Measurements from ENCODE around the gene FFAR3. TPM values are rescaled to one million over a fixed set of nuclear protein-coding genes. Genes with fewer than 3 reads are reported as not detected.

FFAR3 gene
- total and polyA plus RNA-seq, 2 experiments from 2014 or later = 0.21 TPM; not detected in 1

- H3K27ac ChIP-seq = no peak overlapping the region
- H3K9me3 ChIP-seq (ENCODE audit: low read depth) = no peaks in the 10 kb centered on the region
- TF ChIP-seq CTCF (IDR thresholded peaks at IDR 0.05; ENCODE audit: low read depth, low read length) = no peak
- no peak overlapping the region for H3K4me3 ChIP-seq
- no peaks in the 10 kb centered on the region for H3K4me1 ChIP-seq (ENCODE audit: low read depth)
- no peaks in the 10 kb centered on the region for H3K27me3 ChIP-seq
- H3K36me3 ChIP-seq = no peaks in the 10 kb centered on the region
- DNase-seq (ENCODE audit: low read depth in 1 of 2, low spot score in 1 of 2) = no peak
Measured at GRCh38 chr19:35331551-35332214, 26.6 kb upstream of the FFAR3 start.

GRCh38 chr19:35332817-35333216, 25.4 kb upstream of the FFAR3 start:
- Histone ChIP-seq H3K4me1 (ENCODE audit: low read depth) (no peaks in the 10 kb centered on the region), H3K36me3 (no peaks in the 10 kb centered on the region), H3K27me3 (no peaks in the 10 kb centered on the region), H3K27ac (no peak overlapping the region), H3K4me3 (no peak overlapping the region), H3K9me3 (ENCODE audit: low read depth) (no peaks in the 10 kb centered on the region)
- TF ChIP-seq CTCF (IDR thresholded peaks at IDR 0.05; ENCODE audit: low read depth, low read length) = no peak
- DNase-seq (ENCODE audit: low read depth in 1 of 2, low spot score in 1 of 2) = no peak

- Histone ChIP-seq H3K4me1 (ENCODE audit: low read depth) (no peaks in the 10 kb centered on the region), H3K9me3 (ENCODE audit: low read depth) (no peaks in the 10 kb centered on the region), H3K4me3 (no peak overlapping the region), H3K27ac (no peak overlapping the region), H3K27me3 (no peaks in the 10 kb centered on the region), H3K36me3 (no peaks in the 10 kb centered on the region)
- no peak for TF ChIP-seq CTCF (IDR thresholded peaks at IDR 0.05; ENCODE audit: low read depth, low read length)
- no peak for DNase-seq (ENCODE audit: low read depth in 1 of 2, low spot score in 1 of 2)
Measured at GRCh38 chr19:35334144-35334753, 24.0 kb upstream of the FFAR3 start.

GRCh38 chr19:35336166-35336955, 21.9 kb upstream of the FFAR3 start:
- no peaks in the 10 kb centered on the region for H3K27me3 ChIP-seq
- no peaks in the 10 kb centered on the region for H3K9me3 ChIP-seq (ENCODE audit: low read depth)
- no peak for TF ChIP-seq CTCF (IDR thresholded peaks at IDR 0.05; ENCODE audit: low read depth, low read length)
- H3K4me1 ChIP-seq (ENCODE audit: low read depth) = no peaks in the 10 kb centered on the region
- no peak overlapping the region for H3K27ac ChIP-seq
- no peaks in the 10 kb centered on the region for H3K36me3 ChIP-seq
- H3K4me3 ChIP-seq = no peak overlapping the region
- DNase-seq (ENCODE audit: low read depth in 1 of 2, low spot score in 1 of 2) = no peak

GRCh38 chr19:35337097-35337983, 20.9 kb upstream of the FFAR3 start:
- Histone ChIP-seq H3K36me3 (no peaks in the 10 kb centered on the region), H3K27me3 (no peaks in the 10 kb centered on the region), H3K9me3 (ENCODE audit: low read depth) (no peaks in the 10 kb centered on the region), H3K27ac (no peak overlapping the region), H3K4me3 (no peak overlapping the region), H3K4me1 (ENCODE audit: low read depth) (no peaks in the 10 kb centered on the region)
- TF ChIP-seq CTCF (IDR thresholded peaks at IDR 0.05; ENCODE audit: low read depth, low read length) = no peak
- DNase-seq (ENCODE audit: low read depth in 1 of 2, low spot score in 1 of 2) = no peak
